WTC11 (cell line): ENCODE results near the gene KCNIP1. TPM values are rescaled to one million over a fixed set of nuclear protein-coding genes. Genes with fewer than 3 reads are reported as not detected.

Experiments
- ATAC-seq: fragments of 200-7000 bp; cut with Tn5 transposase; 2 replicates; pipeline ENCODE4 v1.10.0; 2021; ENCODE audit warnings: mild to moderate bottlenecking, moderate library complexity
- CTCF ChIA-PET: fragments of 300-600 bp; sonication (Branson Sonifier 250); formaldehyde crosslinking; loops from one replicate; lab custom pipeline; 2021; ENCODE audit warnings: antibody characterized with exemption; lab: Charles Lee
- POLR2A ChIA-PET: fragments of 350-600 bp; sonication (Branson Sonifier 250); formaldehyde crosslinking; loops from one replicate; lab custom pipeline; 2021; ENCODE audit warnings: antibody characterized with exemption; lab: Charles Lee
- DNase-seq: peaks from one replicate; pipeline ENCODE4 v3.0.0; 2021; ENCODE audit warnings: low spot score
- H3K27ac Mint-ChIP-seq: 2 replicates; pipeline ENCODE4 v1.8.0; 2021; ENCODE audit warnings: mixed read lengths
- H3K27me3 Mint-ChIP-seq: 2 replicates; pipeline ENCODE4 v1.8.0; 2021; ENCODE audit warnings: low read depth, mild to moderate bottlenecking, moderate library complexity, mixed read lengths
- H3K36me3 Mint-ChIP-seq: 2 replicates; pipeline ENCODE4 v1.8.0; 2021; ENCODE audit warnings: mixed read lengths
- H3K4me1 Mint-ChIP-seq: 2 replicates; pipeline ENCODE4 v1.8.0; 2022; ENCODE audit warnings: mixed read lengths
- H3K4me3 Mint-ChIP-seq: 2 replicates; pipeline ENCODE4 v1.8.0; 2021; ENCODE audit warnings: mild to moderate bottlenecking, moderate library complexity, mixed read lengths
- H3K9me3 Mint-ChIP-seq: 2 replicates; pipeline ENCODE4 v1.8.0; 2021; ENCODE audit warnings: mixed read lengths
- FOXK1 ChIP-seq: sonication (generic); formaldehyde crosslinking; IDR thresholded peaks from 2 replicates; pipeline ENCODE4 v1.8.0; 2022; ENCODE audit warnings: mild to moderate bottlenecking, moderate library complexity, missing genetic modification reagents
- GRHL2 ChIP-seq: fragments of 250-450 bp; sonication (Bioruptor Pico); IDR thresholded peaks from 2 replicates; pipeline ENCODE4 v1.8.0; 2022; ENCODE audit warnings: mild to moderate bottlenecking, moderate library complexity; ENCODE audit not compliant: insufficient replicate concordance, severe bottlenecking
- MLX ChIP-seq: sonication (generic); formaldehyde crosslinking; IDR thresholded peaks from 2 replicates; pipeline ENCODE4 v1.8.1; 2023; ENCODE audit warnings: mild to moderate bottlenecking, missing genetic modification reagents, moderate library complexity
- MYBL2 ChIP-seq: sonication (generic); formaldehyde crosslinking; IDR thresholded peaks from 2 replicates; pipeline ENCODE4 v1.8.1; 2023; ENCODE audit warnings: mild to moderate bottlenecking, moderate library complexity, missing genetic modification reagents
- NFYB ChIP-seq: sonication (generic); formaldehyde crosslinking; conservative IDR thresholded peaks from 2 replicates; pipeline ENCODE4 v1.8.0; 2022; ENCODE audit warnings: low read depth, missing genetic modification reagents
- NR1H2 ChIP-seq: sonication (generic); formaldehyde crosslinking; IDR thresholded peaks from 2 replicates; pipeline ENCODE4 v1.9.0; 2021; ENCODE audit warnings: mild to moderate bottlenecking, moderate library complexity, missing genetic modification reagents
- NR2C2 ChIP-seq: sonication (generic); formaldehyde crosslinking; IDR thresholded peaks from 2 replicates; pipeline ENCODE4 v1.8.0; 2022; ENCODE audit warnings: mild to moderate bottlenecking, missing genetic modification reagents
- NR3C1 ChIP-seq: sonication (generic); formaldehyde crosslinking; conservative IDR thresholded peaks from 2 replicates; pipeline ENCODE4 v1.8.1; 2023; ENCODE audit warnings: low read depth, mild to moderate bottlenecking, missing genetic modification reagents
- PRRX2 ChIP-seq: fragments of 250-450 bp; sonication (Bioruptor Pico); IDR thresholded peaks from 2 replicates; pipeline ENCODE4 v1.8.0; 2021; ENCODE audit warnings: mild to moderate bottlenecking
- RORB ChIP-seq: fragments of 250-450 bp; sonication (Bioruptor Pico); IDR thresholded peaks from 2 replicates; pipeline ENCODE4 v1.9.0; 2021; ENCODE audit warnings: mild to moderate bottlenecking
- SMAD3 ChIP-seq: sonication (generic); formaldehyde crosslinking; IDR thresholded peaks from 2 replicates; pipeline ENCODE4 v1.8.0; 2022; ENCODE audit warnings: missing genetic modification reagents, mild to moderate bottlenecking, borderline replicate concordance
- TCF7 ChIP-seq: sonication (generic); formaldehyde crosslinking; IDR thresholded peaks from 2 replicates; pipeline ENCODE4 v1.8.0; 2022; ENCODE audit warnings: mild to moderate bottlenecking, low read depth, missing genetic modification reagents, moderate library complexity
- TEAD1 ChIP-seq: sonication (generic); formaldehyde crosslinking; IDR thresholded peaks from 2 replicates; pipeline ENCODE4 v1.8.0; 2022; ENCODE audit warnings: mild to moderate bottlenecking, missing genetic modification reagents
- USF1 ChIP-seq: sonication (generic); formaldehyde crosslinking; IDR thresholded peaks from 2 replicates; pipeline ENCODE4 v1.8.0; 2022; ENCODE audit warnings: mild to moderate bottlenecking, missing genetic modification reagents
- ZMAT4 ChIP-seq: fragments of 250-450 bp; sonication (Bioruptor Pico); IDR thresholded peaks from 2 replicates; pipeline ENCODE4 v1.9.0; 2021; ENCODE audit warnings: mild to moderate bottlenecking
- ZNF416 ChIP-seq: fragments of 250-450 bp; sonication (Bioruptor Pico); IDR thresholded peaks from 2 replicates; pipeline ENCODE4 v1.9.0; 2021; ENCODE audit warnings: mild to moderate bottlenecking, inconsistent platforms
- total RNA-seq: library from RNA; stranded (reverse); gene quantifications from 3 replicates; pipeline ENCODE4 v1.2.3, GENCODE V29; 2021
- TF ChIP-seq, protein P1 (sequence below): sonication (generic); formaldehyde crosslinking; IDR thresholded peaks from 2 replicates; pipeline ENCODE4 v1.8.0; 2023; ENCODE audit warnings: missing genetic modification reagents, mild to moderate bottlenecking, borderline replicate concordance
- TF ChIP-seq, protein P2 (sequence below): sonication (generic); formaldehyde crosslinking; IDR thresholded peaks from 2 replicates; pipeline ENCODE4 v1.8.1; 2023; ENCODE audit warnings: mild to moderate bottlenecking, missing genetic modification reagents, moderate library complexity

The KCNIP1 gene
- total RNA-seq, 1 experiment from 2014 or later: 0.59 TPM

DNA sequence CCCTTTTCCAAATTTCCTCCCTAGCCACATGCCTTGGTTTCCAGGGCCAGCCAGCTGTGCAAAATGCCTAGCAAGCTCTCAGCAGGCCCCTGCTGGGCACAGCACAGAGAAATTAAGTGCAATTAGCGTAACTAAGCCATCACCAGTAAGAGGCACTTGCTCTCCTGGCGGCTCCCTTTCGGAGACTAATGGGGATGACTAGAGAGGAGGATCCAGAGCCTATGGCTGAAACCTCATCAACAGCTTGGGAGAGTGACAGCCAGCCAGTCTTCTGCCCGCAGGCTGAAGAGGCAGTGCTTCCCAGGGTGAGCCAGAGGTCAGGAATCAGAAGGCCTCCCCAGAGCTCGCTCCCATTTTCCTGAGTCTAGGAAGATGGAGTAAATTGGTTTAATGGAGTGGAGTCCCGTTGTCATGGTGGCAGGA lies 108.4 kb downstream of the KCNIP1 start (continued):
- TF ChIP-seq, protein P1, sequence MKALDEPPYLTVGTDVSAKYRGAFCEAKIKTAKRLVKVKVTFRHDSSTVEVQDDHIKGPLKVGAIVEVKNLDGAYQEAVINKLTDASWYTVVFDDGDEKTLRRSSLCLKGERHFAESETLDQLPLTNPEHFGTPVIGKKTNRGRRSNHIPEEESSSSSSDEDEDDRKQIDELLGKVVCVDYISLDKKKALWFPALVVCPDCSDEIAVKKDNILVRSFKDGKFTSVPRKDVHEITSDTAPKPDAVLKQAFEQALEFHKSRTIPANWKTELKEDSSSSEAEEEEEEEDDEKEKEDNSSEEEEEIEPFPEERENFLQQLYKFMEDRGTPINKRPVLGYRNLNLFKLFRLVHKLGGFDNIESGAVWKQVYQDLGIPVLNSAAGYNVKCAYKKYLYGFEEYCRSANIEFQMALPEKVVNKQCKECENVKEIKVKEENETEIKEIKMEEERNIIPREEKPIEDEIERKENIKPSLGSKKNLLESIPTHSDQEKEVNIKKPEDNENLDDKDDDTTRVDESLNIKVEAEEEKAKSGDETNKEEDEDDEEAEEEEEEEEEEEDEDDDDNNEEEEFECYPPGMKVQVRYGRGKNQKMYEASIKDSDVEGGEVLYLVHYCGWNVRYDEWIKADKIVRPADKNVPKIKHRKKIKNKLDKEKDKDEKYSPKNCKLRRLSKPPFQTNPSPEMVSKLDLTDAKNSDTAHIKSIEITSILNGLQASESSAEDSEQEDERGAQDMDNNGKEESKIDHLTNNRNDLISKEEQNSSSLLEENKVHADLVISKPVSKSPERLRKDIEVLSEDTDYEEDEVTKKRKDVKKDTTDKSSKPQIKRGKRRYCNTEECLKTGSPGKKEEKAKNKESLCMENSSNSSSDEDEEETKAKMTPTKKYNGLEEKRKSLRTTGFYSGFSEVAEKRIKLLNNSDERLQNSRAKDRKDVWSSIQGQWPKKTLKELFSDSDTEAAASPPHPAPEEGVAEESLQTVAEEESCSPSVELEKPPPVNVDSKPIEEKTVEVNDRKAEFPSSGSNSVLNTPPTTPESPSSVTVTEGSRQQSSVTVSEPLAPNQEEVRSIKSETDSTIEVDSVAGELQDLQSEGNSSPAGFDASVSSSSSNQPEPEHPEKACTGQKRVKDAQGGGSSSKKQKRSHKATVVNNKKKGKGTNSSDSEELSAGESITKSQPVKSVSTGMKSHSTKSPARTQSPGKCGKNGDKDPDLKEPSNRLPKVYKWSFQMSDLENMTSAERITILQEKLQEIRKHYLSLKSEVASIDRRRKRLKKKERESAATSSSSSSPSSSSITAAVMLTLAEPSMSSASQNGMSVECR: no peak
- TF ChIP-seq, protein P2, sequence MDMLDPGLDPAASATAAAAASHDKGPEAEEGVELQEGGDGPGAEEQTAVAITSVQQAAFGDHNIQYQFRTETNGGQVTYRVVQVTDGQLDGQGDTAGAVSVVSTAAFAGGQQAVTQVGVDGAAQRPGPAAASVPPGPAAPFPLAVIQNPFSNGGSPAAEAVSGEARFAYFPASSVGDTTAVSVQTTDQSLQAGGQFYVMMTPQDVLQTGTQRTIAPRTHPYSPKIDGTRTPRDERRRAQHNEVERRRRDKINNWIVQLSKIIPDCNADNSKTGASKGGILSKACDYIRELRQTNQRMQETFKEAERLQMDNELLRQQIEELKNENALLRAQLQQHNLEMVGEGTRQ: no peak
- no peak for TF ChIP-seq NR2C2 (CRISPR knock-in tag)
- TF ChIP-seq FOXK1 (CRISPR knock-in tag): peak; percentile 39; the same call in 1 of the 2 replicates
- no peak for TF ChIP-seq USF1
- TF ChIP-seq SMAD3 (CRISPR knock-in tag): no peak
- no peak for TF ChIP-seq GRHL2 (CRISPR knock-in tag)
- TF ChIP-seq, all 79 proteins: peak for 4

DNA sequence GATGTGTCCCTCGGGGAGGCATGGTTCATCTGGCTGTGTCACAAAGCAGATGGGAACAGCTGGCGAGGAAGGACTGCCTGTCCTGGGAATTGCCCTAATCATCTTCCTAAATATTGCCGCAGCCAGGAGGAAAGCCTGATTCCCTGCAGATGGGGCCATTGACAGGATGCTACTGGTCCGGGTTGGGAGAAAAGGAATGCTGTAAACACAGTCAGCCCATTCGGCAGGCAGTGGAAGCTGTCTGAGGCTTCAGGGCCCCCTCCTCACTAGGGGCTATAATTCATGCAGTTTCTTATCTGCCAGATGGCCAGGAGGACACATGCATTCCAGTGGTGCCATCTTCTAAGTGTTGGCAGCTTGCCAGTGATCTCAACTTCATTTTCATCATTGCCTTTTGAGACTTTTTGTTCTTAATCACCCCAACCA lies 110.3 kb downstream of the KCNIP1 start:
- Mint-ChIP-seq H3K36me3 (no peaks in the 10 kb centered on the region), H3K27ac (no peak overlapping the region), H3K27me3 (peaks cover 52% of the 10 kb centered on the region), H3K9me3 (no peaks in the 10 kb centered on the region), H3K4me3 (no peak overlapping the region), H3K4me1 (peaks cover 53% of the 10 kb centered on the region)
- DNase-seq: no peak
- TF ChIP-seq RORB (CRISPR knock-in tag): no peak
- ChIA-PET CTCF (interaction anchor here (1.2 to 7.0 kb wide), 4 partner anchors 10 to 19 kb away, joined by 5 to 44 read pairs (median 6); no protein-coding TSS in a partner anchor), POLR2A (no interaction called here)
- ATAC-seq: no peak

GRCh38 chr5:170614720-170615119 lies 110.9 kb downstream of the KCNIP1 start:
- ATAC-seq (no peak), DNase-seq (no peak)
- H3K4me1 Mint-ChIP-seq: peaks cover 53% of the 10 kb centered on the region
- H3K36me3 Mint-ChIP-seq: no peaks in the 10 kb centered on the region
- H3K27ac Mint-ChIP-seq: no peak overlapping the region
- TF ChIP-seq MLX: no peak
- no peak for TF ChIP-seq TEAD1 (CRISPR knock-in tag)
- TF ChIP-seq, protein P2: no peak
- no peak for TF ChIP-seq NR1H2 (CRISPR knock-in tag)
- no peak for TF ChIP-seq TCF7 (CRISPR knock-in tag)
- TF ChIP-seq ZMAT4 (CRISPR knock-in tag): no peak
- no peak for TF ChIP-seq RORB (CRISPR knock-in tag)
- no peak for TF ChIP-seq USF1
- TF ChIP-seq NFYB (CRISPR knock-in tag): no peak
- no peak for TF ChIP-seq NR2C2 (CRISPR knock-in tag)
- no peak for TF ChIP-seq PRRX2 (CRISPR knock-in tag)
- no peak for TF ChIP-seq ZNF416
- no peak for TF ChIP-seq MYBL2 (CRISPR knock-in tag)
- TF ChIP-seq NR3C1 (CRISPR knock-in tag): no peak
- H3K27me3 Mint-ChIP-seq: peaks cover 51% of the 10 kb centered on the region
- no peaks in the 10 kb centered on the region for H3K9me3 Mint-ChIP-seq
- POLR2A ChIA-PET: interaction anchor here (0.6 kb wide), 1 partner anchor 9 kb away, joined by 4 read pairs; no protein-coding TSS in a partner anchor
- CTCF ChIA-PET: interaction anchor here (0.8 to 7.0 kb wide), 4 partner anchors 10 to 106 kb away, joined by 4 to 44 read pairs (median 6); no protein-coding TSS in a partner anchor
- no peak overlapping the region for H3K4me3 Mint-ChIP-seq
